Neutrophil (primary cell): ENCODE results near the gene LY6G6C.

Experiments
- H3K27ac ChIP-seq: fragments of 200-600 bp; sonication (generic); 2 replicates; pipeline ENCODE4 v1.5.1; 2016; ENCODE audit warnings: mild to moderate bottlenecking, moderate library complexity
- H3K27me3 ChIP-seq: fragments of 200-600 bp; sonication (generic); 2 replicates; pipeline ENCODE4 v1.6.0; 2016; ENCODE audit warnings: mild to moderate bottlenecking
- H3K36me3 ChIP-seq: fragments of 200-600 bp; sonication (generic); 2 replicates; pipeline ENCODE4 v1.5.1; 2017
- H3K4me1 ChIP-seq, 2 experiments: fragments of 200-600 bp in 1 of 2; sonication (generic) in 1 of 2; 1 replicate in 1 of 2; 2 replicates in 1 of 2; pipeline versions ENCODE4 v1.5.1 to v1.6.1; 2013 to 2016; ENCODE audit warnings: low read depth in 1 of 2, low read length in 1 of 2, mild to moderate bottlenecking in 1 of 2, moderate library complexity in 1 of 2; ENCODE audit not compliant: control insufficient read depth in 1 of 2, insufficient read depth in 1 of 2
- H3K4me3 ChIP-seq, 2 experiments: fragments of 200-600 bp in 1 of 2; sonication (generic) in 1 of 2; 1 replicate in 1 of 2; 2 replicates in 1 of 2; pipeline ENCODE4 v1.5.1; 2013 to 2016; ENCODE audit warnings: low read depth in 1 of 2, low read length in 1 of 2, mild to moderate bottlenecking in 1 of 2, moderate library complexity in 1 of 2
- H3K9me3 ChIP-seq: fragments of 200-600 bp; sonication (generic); 2 replicates; pipeline ENCODE4 v1.5.1; 2016
- TF ChIP-seq, protein P1 (sequence below): fragments of 200-600 bp; sonication (generic); IDR thresholded peaks from 2 replicates; pipeline ENCODE4 v1.5.1; 2016; ENCODE audit warnings: antibody characterized with exemption

LY6G6C gene

DNA sequence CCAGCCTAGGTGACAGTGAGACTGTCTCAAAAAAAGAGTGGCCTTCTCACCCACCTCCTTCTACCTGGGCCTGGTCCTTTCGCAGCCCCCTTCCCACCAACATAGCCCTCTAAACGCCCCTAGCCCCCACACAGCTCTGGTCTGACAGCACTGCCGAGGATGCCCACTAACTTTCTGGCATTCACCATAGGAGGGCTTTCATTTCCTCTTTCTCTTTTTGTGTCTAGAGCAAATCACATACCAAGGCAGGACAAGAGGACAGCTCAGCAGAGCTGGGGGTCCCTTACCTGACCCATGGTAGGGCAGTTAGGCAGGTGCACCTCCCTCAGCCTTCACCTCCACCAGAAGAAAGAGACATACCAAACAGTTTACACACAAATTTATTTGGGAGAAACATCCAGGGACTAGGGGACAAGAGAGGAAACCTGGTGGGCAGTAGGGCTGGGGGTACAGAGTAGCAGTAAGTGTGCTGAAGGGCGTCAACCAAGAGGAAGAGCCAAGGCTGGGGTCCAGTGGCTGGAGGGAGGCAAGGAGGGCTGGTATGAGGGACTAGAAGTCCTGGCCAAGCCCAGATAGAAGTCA lies 45.1 kb downstream of the LY6G6C start:
- Histone ChIP-seq H3K4me3 (no peak overlapping the region), H3K4me1 (peaks cover 10 to 12% of the 10 kb centered on the region in 2 experiments), H3K27ac (no peak overlapping the region), H3K36me3 (peaks cover 32% of the 10 kb centered on the region), H3K27me3 (peaks cover 2% of the 10 kb centered on the region), H3K9me3 (no peaks in the 10 kb centered on the region)
- TF ChIP-seq, protein P1, sequence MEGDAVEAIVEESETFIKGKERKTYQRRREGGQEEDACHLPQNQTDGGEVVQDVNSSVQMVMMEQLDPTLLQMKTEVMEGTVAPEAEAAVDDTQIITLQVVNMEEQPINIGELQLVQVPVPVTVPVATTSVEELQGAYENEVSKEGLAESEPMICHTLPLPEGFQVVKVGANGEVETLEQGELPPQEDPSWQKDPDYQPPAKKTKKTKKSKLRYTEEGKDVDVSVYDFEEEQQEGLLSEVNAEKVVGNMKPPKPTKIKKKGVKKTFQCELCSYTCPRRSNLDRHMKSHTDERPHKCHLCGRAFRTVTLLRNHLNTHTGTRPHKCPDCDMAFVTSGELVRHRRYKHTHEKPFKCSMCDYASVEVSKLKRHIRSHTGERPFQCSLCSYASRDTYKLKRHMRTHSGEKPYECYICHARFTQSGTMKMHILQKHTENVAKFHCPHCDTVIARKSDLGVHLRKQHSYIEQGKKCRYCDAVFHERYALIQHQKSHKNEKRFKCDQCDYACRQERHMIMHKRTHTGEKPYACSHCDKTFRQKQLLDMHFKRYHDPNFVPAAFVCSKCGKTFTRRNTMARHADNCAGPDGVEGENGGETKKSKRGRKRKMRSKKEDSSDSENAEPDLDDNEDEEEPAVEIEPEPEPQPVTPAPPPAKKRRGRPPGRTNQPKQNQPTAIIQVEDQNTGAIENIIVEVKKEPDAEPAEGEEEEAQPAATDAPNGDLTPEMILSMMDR, result no peak

- TF ChIP-seq, protein P1, result no peak
- Histone ChIP-seq H3K4me3 (no peak within 1 kb of the TSS), H3K27me3 (no peaks in the 10 kb centered on the region), H3K36me3 (peaks cover 69% of the 10 kb centered on the region), H3K27ac (no peak within 1 kb of the TSS), H3K4me1 (peaks cover 18 to 20% of the 10 kb centered on the region in 2 experiments), H3K9me3 (no peaks in the 10 kb centered on the region)
These were observed 51.9 kb downstream of the LY6G6C start, which contains the start of gene LY6G5B for GRCh38 chr6:31669676-31670075. Gene LY6G5B (plus strand): TSS chr6:31669976. CDS start chr6:31670951, 975 bp downstream.
